ENCODE measurements around the gene OVOL2.
"Not testable (repeated sequence)": the region's sequence is repeated elsewhere in the genome, so short reads cannot be mapped to it uniquely, and the experiment has no call there.

The OVOL2 gene

GRCh38 chr20:18031888-18032509, 25.7 kb downstream of the OVOL2 start:
- no peak overlapping the region for H3K4me3 ChIP-seq (replicated peaks; ENCODE audit: low read depth, low read length)
- TF ChIP-seq, protein P1, sequence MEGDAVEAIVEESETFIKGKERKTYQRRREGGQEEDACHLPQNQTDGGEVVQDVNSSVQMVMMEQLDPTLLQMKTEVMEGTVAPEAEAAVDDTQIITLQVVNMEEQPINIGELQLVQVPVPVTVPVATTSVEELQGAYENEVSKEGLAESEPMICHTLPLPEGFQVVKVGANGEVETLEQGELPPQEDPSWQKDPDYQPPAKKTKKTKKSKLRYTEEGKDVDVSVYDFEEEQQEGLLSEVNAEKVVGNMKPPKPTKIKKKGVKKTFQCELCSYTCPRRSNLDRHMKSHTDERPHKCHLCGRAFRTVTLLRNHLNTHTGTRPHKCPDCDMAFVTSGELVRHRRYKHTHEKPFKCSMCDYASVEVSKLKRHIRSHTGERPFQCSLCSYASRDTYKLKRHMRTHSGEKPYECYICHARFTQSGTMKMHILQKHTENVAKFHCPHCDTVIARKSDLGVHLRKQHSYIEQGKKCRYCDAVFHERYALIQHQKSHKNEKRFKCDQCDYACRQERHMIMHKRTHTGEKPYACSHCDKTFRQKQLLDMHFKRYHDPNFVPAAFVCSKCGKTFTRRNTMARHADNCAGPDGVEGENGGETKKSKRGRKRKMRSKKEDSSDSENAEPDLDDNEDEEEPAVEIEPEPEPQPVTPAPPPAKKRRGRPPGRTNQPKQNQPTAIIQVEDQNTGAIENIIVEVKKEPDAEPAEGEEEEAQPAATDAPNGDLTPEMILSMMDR (IDR thresholded peaks at IDR 0.05; ENCODE audit: low read depth, low read length, missing control alignments), result no peak
- DNase-seq (ENCODE audit: extremely low read depth, low read depth), result no peak

DNA sequence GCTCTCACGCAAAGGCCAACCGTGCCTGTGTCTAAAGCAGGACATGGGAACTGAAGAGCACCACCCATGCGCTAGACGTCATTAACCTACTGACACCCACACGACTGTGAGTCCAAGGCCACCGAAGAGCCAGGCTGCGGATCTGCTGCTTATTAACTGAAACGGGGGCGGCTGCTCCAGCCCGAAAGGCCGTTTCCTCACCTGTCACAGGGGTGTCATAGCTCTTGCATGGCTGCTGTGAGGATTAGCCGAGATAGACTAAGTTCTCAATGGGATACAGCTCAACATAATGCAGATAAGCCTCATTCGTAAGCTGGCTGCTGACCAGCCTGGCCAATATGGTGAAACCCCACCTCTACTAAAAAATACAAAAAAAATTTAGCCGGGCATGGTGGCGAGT, 26.7 kb downstream of the OVOL2 start:
- DNase-seq (ENCODE audit: extremely low read depth, low read depth), result no peak
- TF ChIP-seq, protein P1 (IDR thresholded peaks at IDR 0.05; ENCODE audit: low read depth, low read length, missing control alignments), result no peak
- H3K4me3 ChIP-seq (replicated peaks; ENCODE audit: low read depth, low read length), result no peak overlapping the region

GRCh38 chr20:18030020-18030419, 27.7 kb downstream of the OVOL2 start:
- H3K4me3 ChIP-seq (replicated peaks; ENCODE audit: low read depth, low read length), result no peak overlapping the region
- TF ChIP-seq, protein P1 (IDR thresholded peaks at IDR 0.05; ENCODE audit: low read depth, low read length, missing control alignments), result no peak
- no peak for DNase-seq (ENCODE audit: extremely low read depth, low read depth)

DNA sequence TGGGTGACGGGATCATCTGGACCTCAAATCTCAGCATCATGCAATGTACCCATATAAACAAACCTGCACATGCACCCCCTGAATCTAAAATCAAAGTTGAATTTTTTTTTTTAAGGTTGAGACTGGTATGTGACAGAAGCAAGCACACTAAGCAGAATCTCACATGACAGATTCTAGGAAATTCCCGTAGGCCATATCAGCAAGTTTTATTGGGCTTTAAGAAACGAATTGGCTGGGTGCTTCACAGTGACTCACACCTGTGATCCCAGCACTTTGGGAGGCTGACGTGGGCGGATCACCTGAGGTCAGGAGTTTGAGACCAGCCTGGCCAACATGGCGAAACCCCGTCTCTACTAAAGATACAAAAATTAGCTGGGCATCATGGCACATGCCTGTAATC, 30.7 kb downstream of the OVOL2 start:
- H3K4me3 ChIP-seq (replicated peaks; ENCODE audit: low read depth, low read length); DNase-seq (ENCODE audit: extremely low read depth, low read depth): not testable (repeated sequence)

GRCh38 chr20:18024606-18025127, 33.0 kb downstream of the OVOL2 start:
- H3K4me3 ChIP-seq (replicated peaks; ENCODE audit: low read depth, low read length), result no peak overlapping the region
- no peak for DNase-seq (ENCODE audit: extremely low read depth, low read depth)
- TF ChIP-seq, protein P1 (IDR thresholded peaks at IDR 0.05; ENCODE audit: low read depth, low read length, missing control alignments), result no peak

DNA sequence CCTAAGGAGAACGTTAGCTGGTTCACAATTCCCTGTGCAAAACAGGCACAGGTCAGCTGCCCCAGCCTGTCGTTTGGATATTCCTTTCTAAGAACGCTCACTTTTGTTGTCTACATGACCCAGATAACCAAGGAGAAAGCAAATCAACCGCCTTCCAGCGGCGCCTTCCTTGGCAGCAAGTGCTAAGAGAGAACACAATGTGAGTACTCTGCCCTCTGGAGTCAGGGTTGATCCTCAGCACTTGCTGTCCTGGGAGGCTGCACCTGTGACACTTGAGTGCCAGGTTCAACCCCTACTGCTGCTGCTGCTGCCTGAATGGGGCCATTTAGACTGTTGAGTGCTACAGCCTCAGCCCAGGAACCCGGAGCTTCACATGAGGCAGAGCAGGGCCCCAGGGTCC, 36.8 kb downstream of the OVOL2 start:
- no peak overlapping the region for H3K4me3 ChIP-seq (replicated peaks; ENCODE audit: low read depth, low read length)
- DNase-seq (ENCODE audit: extremely low read depth, low read depth), result no peak
- TF ChIP-seq, protein P1 (IDR thresholded peaks at IDR 0.05; ENCODE audit: low read depth, low read length, missing control alignments), result no peak

- TF ChIP-seq, protein P1 (IDR thresholded peaks at IDR 0.05; ENCODE audit: low read depth, low read length, missing control alignments), result peak; percentile 42
- DNase-seq (ENCODE audit: extremely low read depth, low read depth), result no peak
- no peak overlapping the region for H3K4me3 ChIP-seq (replicated peaks; ENCODE audit: low read depth, low read length)
Observed at GRCh38 chr20:18019068-18019467, 38.6 kb downstream of the OVOL2 start.

Measured in HFF-Myc (cell line).